ENCODE results near the gene NAV3. TPM values are rescaled to one million over a fixed set of nuclear protein-coding genes. Genes with fewer than 3 reads are reported as not detected.

NAV3 gene
- total and polyA plus RNA-seq, 9 of the 15 experiments (the other 6 are each of a cell fraction or from before 2014, with no cell fraction given) = 0.04 TPM; not detected in 8

DNA sequence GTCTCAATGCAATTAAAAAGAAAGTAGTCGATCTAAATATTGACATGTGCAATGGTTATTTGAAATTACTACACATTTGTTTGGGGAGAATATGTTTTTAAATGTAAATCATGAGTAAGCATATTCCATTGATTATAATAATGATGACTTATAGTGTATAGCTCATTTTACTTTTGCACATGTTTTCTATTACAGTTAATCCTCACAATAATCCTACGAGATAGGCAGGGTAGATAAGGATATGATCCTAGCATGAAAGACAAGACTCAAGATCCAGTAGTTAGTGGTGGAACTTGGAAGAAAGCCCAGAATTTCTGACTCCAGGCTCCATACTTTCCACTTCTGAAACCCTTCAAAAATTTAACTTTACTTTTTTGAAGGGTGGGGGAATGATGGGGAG lies 94.0 kb downstream of the NAV3 start:
- Histone ChIP-seq H4K20me1 (replicated peaks; ENCODE audit: control insufficient read depth, insufficient read depth, low read length) (no peaks in the 10 kb centered on the region), H3K36me3 (ENCODE audit: control insufficient read depth, insufficient read depth, low read length) (no peaks in the 10 kb centered on the region), H3K9ac (ENCODE audit: insufficient read depth in 1 of 2, low read depth in 2 of 2, low read length in 2 of 2) (no peak overlapping the region), H3K27ac (ENCODE audit: extremely low read depth, low read depth, low read length) (no peak overlapping the region), H3K9me1 (ENCODE audit: control insufficient read depth, insufficient read depth, low read length) (no peaks in the 10 kb centered on the region), H3K79me2 (ENCODE audit: control insufficient read depth, insufficient read depth, low read length) (no peaks in the 10 kb centered on the region), H3K4me1 (replicated peaks in 1 of 2; ENCODE audit: control insufficient read depth in 2 of 2, insufficient read depth in 2 of 2, low read length in 2 of 2) (no peaks in the 10 kb centered on the region), H3K27me3 (ENCODE audit: control insufficient read depth in 2 of 2, insufficient read depth in 2 of 2, low read length in 2 of 2) (no peaks in the 10 kb centered on the region), H3K4me3 (no peak overlapping the region), H2AFZ (ENCODE audit: low read depth, low read length) (no peak overlapping the region), H3K9me3 (replicated peaks; ENCODE audit: control insufficient read depth, insufficient read depth, low read depth, low read length) (no peaks in the 10 kb centered on the region; the same call in 1 of the 2 replicates), H3K4me2 (ENCODE audit: insufficient read depth, low read length) (no peak overlapping the region)
- peak; percentile 50 for TF ChIP-seq ZNF316 (IDR thresholded peaks at IDR 0.05)
- no peak for TF ChIP-seq ASH1L (IDR thresholded peaks at IDR 0.05; ENCODE audit: borderline replicate concordance, low read depth, partially characterized antibody)
- TF ChIP-seq BRF1 (IDR thresholded peaks at IDR 0.05; ENCODE audit: borderline replicate concordance, extremely low read depth, insufficient read length) = no peak
- no peak for TF ChIP-seq ZNF778 (CRISPR knock-in tag; IDR thresholded peaks at IDR 0.05)
- TF ChIP-seq RBM17 (IDR thresholded peaks at IDR 0.05; ENCODE audit: borderline replicate concordance, low read depth, low read length) = no peak
- TF ChIP-seq BDP1 (IDR thresholded peaks at IDR 0.05; ENCODE audit: insufficient read depth, insufficient read length) = no peak
- 0 out of 2 replicates have a peak, but pooled peaks have one; percentile 21 for TF ChIP-seq MAFG (tag; conservative IDR thresholded peaks at IDR 0.05)
- FAIRE-seq (no peak), ATAC-seq (no peak), DNase-seq (ENCODE audit: extremely low read depth in 1 of 4, low spot score in 3 of 4) (no peak)
- ChIA-PET POLR2A (no interaction called here), CTCF (ENCODE audit: low intra/inter-chr PET ratio) (no interaction called here)
- intact Hi-C loops (cut with micrococcal nuclease) = loop anchor here (5.0 kb wide), 1 partner anchor 1302 kb away; no protein-coding TSS in a partner anchor
- WGBS (ENCODE audit: insufficient coverage, low coverage, missing lambda C conversion rate) = 0% methylated on average over 2 of the region's 2 CpGs
- BruUV-seq (replicated peaks) = no TSS peak
- in situ Hi-C loops (cut with MboI) = no loop called here
